Neuronal stem cell (in vitro differentiated cells): Measurements from ENCODE around the gene ACAD10.

Experiments
- DNase-seq: peaks from one replicate; pipeline ENCODE4 v3.0.0-alpha.2; 2013; ENCODE audit warnings: low spot score
- H2AFZ ChIP-seq: one replicate; pipeline ENCODE4 v1.6.1; 2013; ENCODE audit warnings: mild to moderate bottlenecking, low read length, inconsistent platforms
- H2AK5ac ChIP-seq: 2 replicates; pipeline ENCODE4 v1.6.1; 2013; ENCODE audit warnings: low read depth, mild to moderate bottlenecking, inconsistent platforms, low read length, moderate library complexity, mixed read lengths
- H2BK120ac ChIP-seq: 2 replicates; pipeline ENCODE4 v1.6.1; 2013; ENCODE audit warnings: low read depth, mild to moderate bottlenecking, inconsistent platforms, low read length, moderate library complexity, mixed read lengths
- H2BK12ac ChIP-seq: one replicate; pipeline ENCODE4 v1.6.1; 2013; ENCODE audit warnings: low read length, inconsistent platforms
- H2BK15ac ChIP-seq: 2 replicates; pipeline ENCODE4 v1.6.1; 2013; ENCODE audit warnings: mild to moderate bottlenecking, low read length, inconsistent platforms, mixed read lengths
- H2BK5ac ChIP-seq: one replicate; pipeline ENCODE4 v1.6.1; 2013; ENCODE audit warnings: inconsistent platforms, mild to moderate bottlenecking, low read length, moderate library complexity
- H3K14ac ChIP-seq: one replicate; pipeline ENCODE4 v1.6.1; 2013; ENCODE audit warnings: low read length, inconsistent platforms
- H3K18ac ChIP-seq: 2 replicates; pipeline ENCODE4 v1.6.1; 2013; ENCODE audit warnings: low read length, inconsistent platforms
- H3K23ac ChIP-seq: 2 replicates; pipeline ENCODE4 v1.6.1; 2013; ENCODE audit warnings: low read depth, mild to moderate bottlenecking, mixed read lengths, low read length, inconsistent platforms; ENCODE audit not compliant: poor library complexity
- H3K27ac ChIP-seq: replicated peaks from 3 replicates; pipeline ENCODE4 v1.5.1; 2013; ENCODE audit warnings: low read length, inconsistent platforms
- H3K27me3 ChIP-seq, 3 experiments: 2 replicates each; pipeline ENCODE4 v1.6.1; 2013; ENCODE audit warnings: low read length in 3 of 3, mild to moderate bottlenecking in 2 of 3, inconsistent platforms in 1 of 3, low read depth in 1 of 3, mixed read lengths in 1 of 3, moderate library complexity in 1 of 3; ENCODE audit not compliant: control insufficient read depth in 3 of 3, insufficient read depth in 3 of 3
- H3K36me3 ChIP-seq, 2 donors: replicated peaks in 1 of 2; 2 replicates each; pipeline ENCODE4 v1.6.1; 2013; ENCODE audit warnings: low read length in 2 of 2; ENCODE audit not compliant: control insufficient read depth in 2 of 2, insufficient read depth in 2 of 2
- H3K4ac ChIP-seq: 2 replicates; pipeline ENCODE4 v1.6.1; 2013; ENCODE audit warnings: inconsistent platforms, mild to moderate bottlenecking, low read length, moderate library complexity
- H3K4me1 ChIP-seq, 2 donors: 1 replicate in 1 of 2; 2 replicates in 1 of 2; pipeline ENCODE4 v1.6.1; 2013; ENCODE audit warnings: low read length in 2 of 2, low read depth in 1 of 2; ENCODE audit not compliant: control insufficient read depth in 2 of 2, insufficient read depth in 1 of 2
- H3K4me2 ChIP-seq: one replicate; pipeline ENCODE4 v1.6.1; 2013; ENCODE audit warnings: mild to moderate bottlenecking, low read length, inconsistent platforms; ENCODE audit not compliant: insufficient read depth, poor library complexity, severe bottlenecking
- H3K4me3 ChIP-seq, 2 donors: 2 replicates each; pipeline ENCODE4 v1.5.1; 2013; ENCODE audit warnings: low read length in 2 of 2, mild to moderate bottlenecking in 2 of 2, inconsistent platforms in 1 of 2, moderate library complexity in 1 of 2
- H3K79me1 ChIP-seq: one replicate; pipeline ENCODE4 v1.6.1; 2013; ENCODE audit warnings: low read depth, mild to moderate bottlenecking, inconsistent platforms, low read length, moderate library complexity
- H3K9ac ChIP-seq: one replicate; pipeline ENCODE4 v1.6.1; 2013; ENCODE audit warnings: mild to moderate bottlenecking, low read depth, low read length, inconsistent platforms; ENCODE audit not compliant: poor library complexity
- H3K9me3 ChIP-seq, 2 donors: replicated peaks in 1 of 2; 2 replicates each; pipeline versions ENCODE3 to v1.6.1; 2013; ENCODE audit warnings: low read length in 2 of 2, mild to moderate bottlenecking in 2 of 2, inconsistent platforms in 1 of 2, low read depth in 1 of 2, mixed read lengths in 1 of 2, moderate library complexity in 1 of 2; ENCODE audit not compliant: control insufficient read depth in 2 of 2, insufficient read depth in 1 of 2
- H4K8ac ChIP-seq: one replicate; pipeline ENCODE4 v1.6.1; 2013; ENCODE audit warnings: low read depth, mild to moderate bottlenecking, inconsistent platforms, low read length, moderate library complexity
- H4K91ac ChIP-seq: one replicate; pipeline ENCODE4 v1.6.1; 2013; ENCODE audit warnings: low read length, low read depth, mild to moderate bottlenecking, inconsistent platforms; ENCODE audit not compliant: poor library complexity
- WGBS, 2 donors: extraction: QIAGEN DNeasy Blood & Tissue Kit; methylation state at CpG; one replicate each; pipeline ENCODE4 v1.1.7; 2013; ENCODE audit warnings: missing lambda C conversion rate in 2 of 2, mixed read lengths in 1 of 2; ENCODE audit not compliant: insufficient read length in 2 of 2, insufficient replicate concordance in 1 of 2; ENCODE audit errors: extremely low coverage in 2 of 2; 5-methylcytosine and 5-hydroxymethylcytosine counted together

Gene ACAD10

GRCh38 chr12:111777345-111778045 is 91.6 kb downstream of the ACAD10 start:
- H4K8ac ChIP-seq = no peak overlapping the region
- no peak overlapping the region for H3K9ac ChIP-seq
- H3K27ac ChIP-seq = no peak overlapping the region
- WGBS, 2 donors = no CpG with 5 or more reads among the region's 16 CpGs
- no peak overlapping the region for H4K91ac ChIP-seq
- H2AFZ ChIP-seq = no peak overlapping the region
- no peaks in the 10 kb centered on the region for H3K27me3 ChIP-seq
- peaks cover 3 to 5% of the 10 kb centered on the region in 2 donors for H3K4me1 ChIP-seq
- H3K4me3 ChIP-seq = no peak overlapping the region
- peaks cover 8% of the 10 kb centered on the region for H3K79me1 ChIP-seq
- no peak overlapping the region for H2BK120ac ChIP-seq
- H2BK12ac ChIP-seq = no peak overlapping the region
- H2BK15ac ChIP-seq = no peak overlapping the region
- H3K36me3 ChIP-seq = peaks cover 0 to 12% of the 10 kb centered on the region in 2 donors
- no peak for DNase-seq
- no peak overlapping the region for H3K23ac ChIP-seq
- no peak overlapping the region for H3K14ac ChIP-seq
- H3K4me2 ChIP-seq = no peak overlapping the region
- no peak overlapping the region for H3K4ac ChIP-seq
- H2BK5ac ChIP-seq = no peak overlapping the region
- no peak overlapping the region for H2AK5ac ChIP-seq
- H3K9me3 ChIP-seq = peaks cover 7 to 10% of the 10 kb centered on the region in 2 donors
- H3K18ac ChIP-seq = no peak overlapping the region

DNA sequence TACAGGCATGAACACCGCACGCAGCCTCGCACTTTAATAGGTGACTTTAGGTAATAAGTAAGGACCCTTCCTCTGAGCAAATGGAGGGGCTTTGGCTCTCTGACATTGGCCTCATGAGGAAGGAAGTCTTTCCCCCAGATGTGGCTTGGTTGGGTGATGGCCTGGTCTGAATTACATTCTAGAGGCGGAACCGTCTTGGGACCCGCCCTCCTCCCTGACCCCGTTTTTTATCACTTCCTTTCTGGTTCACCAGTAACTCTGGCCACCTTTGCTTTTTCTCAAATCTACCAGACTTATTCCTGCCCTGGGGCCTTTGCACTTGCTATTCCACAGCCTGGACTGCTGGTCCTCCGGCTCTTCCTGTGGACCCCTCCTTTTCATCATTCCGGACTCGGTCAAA is 94.3 kb downstream of the ACAD10 start:
- Histone ChIP-seq H3K9ac (no peak overlapping the region), H3K14ac (no peak overlapping the region), H3K4me1 (no peaks in the 10 kb centered on the region), H2AFZ (no peak overlapping the region), H2BK120ac (no peak overlapping the region), H3K4ac (no peak overlapping the region), H2BK15ac (no peak overlapping the region), H3K18ac (no peak overlapping the region), H4K91ac (no peak overlapping the region), H3K36me3 (peaks cover 11 to 30% of the 10 kb centered on the region in 2 donors), H2BK5ac (no peak overlapping the region), H3K4me2 (no peak overlapping the region), H3K27me3 (no peaks in the 10 kb centered on the region), H4K8ac (no peak overlapping the region), H3K4me3 (no peak overlapping the region), H3K9me3 (peaks cover 9 to 10% of the 10 kb centered on the region in 2 donors), H3K27ac (no peak overlapping the region), H3K79me1 (peaks cover 10% of the 10 kb centered on the region), H2AK5ac (no peak overlapping the region), H2BK12ac (no peak overlapping the region), H3K23ac (no peak overlapping the region)
- WGBS, 2 donors = no CpG with 5 or more reads among the region's 10 CpGs
- no peak for DNase-seq

GRCh38 chr12:111780615-111781014 is 94.8 kb downstream of the ACAD10 start:
- Histone ChIP-seq H3K27ac (no peak overlapping the region), H3K18ac (no peak overlapping the region), H3K4ac (no peak overlapping the region), H2BK12ac (no peak overlapping the region), H2BK120ac (no peak overlapping the region), H4K8ac (no peak overlapping the region), H3K4me1 (no peaks in the 10 kb centered on the region), H3K79me1 (peaks cover 10% of the 10 kb centered on the region), H2AFZ (no peak overlapping the region), H3K14ac (no peak overlapping the region), H3K4me2 (no peak overlapping the region), H4K91ac (no peak overlapping the region), H2BK15ac (no peak overlapping the region), H3K27me3 (no peaks in the 10 kb centered on the region), H3K4me3 (no peak overlapping the region), H3K9ac (no peak overlapping the region), H3K36me3 (peaks cover 16 to 31% of the 10 kb centered on the region in 2 donors), H3K9me3 (peaks cover 9 to 10% of the 10 kb centered on the region in 2 donors), H2AK5ac (no peak overlapping the region), H2BK5ac (no peak overlapping the region), H3K23ac (no peak overlapping the region)
- no CpG with 5 or more reads among the region's 5 CpGs for WGBS, 2 donors
- no peak for DNase-seq

GRCh38 chr12:111781085-111781658 is 95.3 kb downstream of the ACAD10 start:
- no peak overlapping the region for H3K23ac ChIP-seq
- no CpG with 5 or more reads among the region's 2 CpGs for WGBS, 2 donors
- no peak overlapping the region for H3K18ac ChIP-seq
- no peaks in the 10 kb centered on the region for H3K27me3 ChIP-seq
- H3K4ac ChIP-seq = no peak overlapping the region
- H3K27ac ChIP-seq = no peak overlapping the region
- no peak overlapping the region for H3K9ac ChIP-seq
- DNase-seq = no peak
- no peak overlapping the region for H2BK120ac ChIP-seq
- no peak overlapping the region for H4K91ac ChIP-seq
- peaks cover 9% of the 10 kb centered on the region for H3K79me1 ChIP-seq
- no peaks in the 10 kb centered on the region for H3K4me1 ChIP-seq
- H2AFZ ChIP-seq = no peak overlapping the region
- H3K4me2 ChIP-seq = no peak overlapping the region
- H2BK15ac ChIP-seq = no peak overlapping the region
- H2BK12ac ChIP-seq = no peak overlapping the region
- H3K9me3 ChIP-seq = peaks cover 9 to 10% of the 10 kb centered on the region in 2 donors
- H4K8ac ChIP-seq = no peak overlapping the region
- no peak overlapping the region for H2AK5ac ChIP-seq
- no peak overlapping the region for H2BK5ac ChIP-seq
- no peak overlapping the region for H3K4me3 ChIP-seq
- H3K14ac ChIP-seq = no peak overlapping the region
- H3K36me3 ChIP-seq = peaks cover 18 to 31% of the 10 kb centered on the region in 2 donors
